ENCODE results near the gene ANKRD13D.

DNA sequence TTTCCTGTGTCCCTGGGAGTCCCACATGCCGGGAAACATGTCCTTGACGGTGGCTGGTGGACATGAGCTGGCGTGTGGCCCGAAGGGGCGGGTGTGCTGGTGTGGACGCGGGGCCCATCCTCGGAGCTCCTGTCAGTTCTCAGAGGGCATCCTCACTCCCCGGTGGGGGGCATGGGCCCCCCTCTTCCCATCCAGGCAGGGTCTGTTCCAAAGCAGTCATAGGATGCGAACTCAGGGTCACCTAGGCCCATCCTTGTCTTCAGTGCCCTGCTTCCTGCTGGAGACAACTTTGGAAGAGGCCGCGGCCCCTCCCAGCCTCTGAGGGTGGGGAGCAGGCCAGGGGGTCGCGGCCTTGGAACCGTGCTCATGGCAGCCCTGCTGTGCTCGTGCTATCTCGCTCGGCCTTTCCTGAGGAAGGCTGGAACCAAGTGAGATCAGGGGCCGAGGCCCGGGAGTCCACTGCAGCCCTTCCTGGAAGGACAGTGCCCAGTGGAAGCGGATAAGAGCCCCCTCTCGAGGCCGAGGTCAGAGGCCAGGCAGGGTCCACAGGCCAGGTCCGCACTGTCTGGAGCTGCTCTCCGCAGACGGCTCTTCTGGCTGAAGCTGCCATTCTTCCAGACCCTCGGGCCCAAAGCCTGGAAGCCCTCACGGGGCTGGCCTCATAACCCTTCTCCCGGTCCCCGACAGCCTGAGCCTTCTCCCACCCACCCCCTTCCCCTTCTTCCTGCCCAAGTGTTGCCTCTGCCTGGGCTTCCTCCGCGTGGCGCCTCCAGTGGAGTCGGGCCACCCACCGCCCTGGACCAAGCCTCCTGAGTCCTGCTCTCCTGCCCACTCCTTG is 14.1 kb upstream of the ANKRD13D start:
- TF ChIP-seq, protein P1, sequence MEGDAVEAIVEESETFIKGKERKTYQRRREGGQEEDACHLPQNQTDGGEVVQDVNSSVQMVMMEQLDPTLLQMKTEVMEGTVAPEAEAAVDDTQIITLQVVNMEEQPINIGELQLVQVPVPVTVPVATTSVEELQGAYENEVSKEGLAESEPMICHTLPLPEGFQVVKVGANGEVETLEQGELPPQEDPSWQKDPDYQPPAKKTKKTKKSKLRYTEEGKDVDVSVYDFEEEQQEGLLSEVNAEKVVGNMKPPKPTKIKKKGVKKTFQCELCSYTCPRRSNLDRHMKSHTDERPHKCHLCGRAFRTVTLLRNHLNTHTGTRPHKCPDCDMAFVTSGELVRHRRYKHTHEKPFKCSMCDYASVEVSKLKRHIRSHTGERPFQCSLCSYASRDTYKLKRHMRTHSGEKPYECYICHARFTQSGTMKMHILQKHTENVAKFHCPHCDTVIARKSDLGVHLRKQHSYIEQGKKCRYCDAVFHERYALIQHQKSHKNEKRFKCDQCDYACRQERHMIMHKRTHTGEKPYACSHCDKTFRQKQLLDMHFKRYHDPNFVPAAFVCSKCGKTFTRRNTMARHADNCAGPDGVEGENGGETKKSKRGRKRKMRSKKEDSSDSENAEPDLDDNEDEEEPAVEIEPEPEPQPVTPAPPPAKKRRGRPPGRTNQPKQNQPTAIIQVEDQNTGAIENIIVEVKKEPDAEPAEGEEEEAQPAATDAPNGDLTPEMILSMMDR (conservative IDR thresholded peaks at IDR 0.05), result no peak
- no peak for TF ChIP-seq EZH2 (IDR thresholded peaks at IDR 0.05; ENCODE audit: low read depth)

Data from PC-9 (cell line).